GM23248 (cell line): ENCODE data around the gene CORO2A. TPM values are rescaled to one million over a fixed set of nuclear protein-coding genes. Genes with fewer than 3 reads are reported as not detected.
"Not testable (repeated sequence)": the region's sequence is repeated elsewhere in the genome, so short reads cannot be mapped to it uniquely, and the experiment has no call there.

ENCODE experiments used
- DNase-seq: peaks from one replicate; pipeline ENCODE4 v3.0.0-alpha.2; 2015
- H2AFZ ChIP-seq: fragments of 200-600 bp; sonication (generic); 2 replicates; pipeline ENCODE4 v1.6.1; 2016; ENCODE audit warnings: antibody characterized with exemption
- H3F3A ChIP-seq: fragments of 200-600 bp; sonication (generic); 2 replicates; pipeline ENCODE4 v1.6.1; 2016; ENCODE audit warnings: mild to moderate bottlenecking, antibody characterized with exemption, mixed run types; ENCODE audit not compliant: insufficient read depth
- H3K27ac ChIP-seq: fragments of 200-600 bp; sonication (generic); 2 replicates; pipeline ENCODE4 v1.5.1; 2016; ENCODE audit warnings: mild to moderate bottlenecking
- H3K27me3 ChIP-seq: fragments of 200-600 bp; sonication (generic); replicated peaks from 2 replicates; pipeline ENCODE4 v1.6.1; 2016; ENCODE audit warnings: mild to moderate bottlenecking; ENCODE audit not compliant: insufficient read depth
- H3K36me3 ChIP-seq: fragments of 200-600 bp; sonication (generic); 2 replicates; pipeline ENCODE4 v1.6.1; 2016; ENCODE audit warnings: low read depth, mild to moderate bottlenecking
- H3K4me1 ChIP-seq: fragments of 200-600 bp; sonication (generic); 2 replicates; pipeline ENCODE4 v1.6.1; 2016; ENCODE audit warnings: mild to moderate bottlenecking; ENCODE audit not compliant: insufficient read depth
- H3K4me2 ChIP-seq: fragments of 200-600 bp; sonication (generic); one replicate; pipeline ENCODE4 v1.6.1; 2016; ENCODE audit warnings: mild to moderate bottlenecking; ENCODE audit not compliant: unreplicated experiment
- H3K4me3 ChIP-seq: fragments of 200-600 bp; sonication (generic); 2 replicates; pipeline ENCODE4 v1.5.1; 2016; ENCODE audit warnings: mild to moderate bottlenecking
- H3K79me2 ChIP-seq: fragments of 200-600 bp; sonication (generic); 2 replicates; pipeline ENCODE4 v1.6.1; 2016; ENCODE audit warnings: mild to moderate bottlenecking; ENCODE audit not compliant: insufficient read depth
- H3K9ac ChIP-seq: fragments of 200-600 bp; sonication (generic); 2 replicates; pipeline ENCODE4 v1.6.1; 2016; ENCODE audit warnings: mild to moderate bottlenecking
- H3K9me2 ChIP-seq: fragments of 200-600 bp; sonication (generic); 2 replicates; pipeline ENCODE4 v1.6.1; 2016; ENCODE audit warnings: mixed run types, mild to moderate bottlenecking, moderate library complexity; ENCODE audit not compliant: insufficient read depth
- H3K9me3 ChIP-seq: fragments of 200-600 bp; sonication (generic); one replicate; pipeline ENCODE4 v1.6.1; 2017; ENCODE audit warnings: low read depth
- H4K20me1 ChIP-seq: fragments of 200-600 bp; sonication (generic); 2 replicates; pipeline ENCODE4 v1.6.0; 2016; ENCODE audit not compliant: insufficient read depth
- EZH2 ChIP-seq: fragments of 200-600 bp; sonication (generic); IDR thresholded peaks from 2 replicates; pipeline ENCODE4 v1.6.1; 2018; ENCODE audit warnings: antibody characterized with exemption, mild to moderate bottlenecking; ENCODE audit not compliant: insufficient read depth, poor library complexity, severe bottlenecking
- EZH2phosphoT487 ChIP-seq: fragments of 200-600 bp; sonication (generic); IDR thresholded peaks from 2 replicates; pipeline ENCODE4 v1.6.1; 2018; ENCODE audit warnings: antibody characterized with exemption, moderate library complexity, mild to moderate bottlenecking, low read depth; ENCODE audit not compliant: insufficient read depth
- WGBS, 2 experiments: methylation state at CpG; one replicate each; pipeline ENCODE4 v1.1.6; 2015 to 2017; ENCODE audit warnings: low lambda C conversion rate in 2 of 2, low coverage in 1 of 2; ENCODE audit errors: missing lambda C conversion rate in 2 of 2; 5-methylcytosine and 5-hydroxymethylcytosine counted together
- in situ Hi-C: fragments of 300-500 bp; cut with MboI; formaldehyde crosslinking; loops from 2 replicates; pipeline ENCODE4 v1.15.0; 2020
- polyA plus RNA-seq: library from polyadenylated mRNA; unstranded; fragments of >200 nt; fragmentation: Nextera tagmentation; extraction: Ambion mirVana; gene quantifications from 2 replicates; pipeline ENCODE4 v1.2.1, GENCODE V29; 2016
- total RNA-seq: library from RNA; depleted of rRNA; stranded (reverse); fragments of >200 nt; shearing (Covaris generic); gene quantifications from 2 replicates; pipeline ENCODE4 v1.2.3, GENCODE V29; 2014

The CORO2A gene
- total and polyA plus RNA-seq, 2 experiments from 2014 or later: 0.86 to 1.3 TPM

DNA sequence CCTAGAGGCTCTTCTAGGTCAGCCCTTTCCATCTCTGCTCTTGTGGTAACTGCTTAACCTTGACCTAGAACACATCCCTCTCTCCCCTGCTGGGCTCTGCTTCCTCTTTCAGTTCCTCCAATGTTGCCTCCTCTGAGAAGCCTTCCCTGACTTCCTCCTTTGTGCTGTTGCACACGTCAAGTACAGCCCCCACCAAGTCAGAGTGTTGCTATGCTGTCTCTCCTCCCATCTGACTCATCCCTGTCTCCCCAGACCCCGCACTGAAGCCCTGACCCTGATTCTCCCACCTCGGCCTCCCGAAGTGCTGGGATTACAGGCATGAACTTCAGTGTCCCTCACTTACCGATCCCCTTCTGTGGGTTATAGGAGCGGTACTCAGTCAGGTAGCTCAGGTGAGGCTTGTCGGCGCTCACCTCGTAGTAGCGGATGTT, 63.0 kb downstream of the CORO2A start:
- H4K20me1 ChIP-seq: no peaks in the 10 kb centered on the region
- no peak for DNase-seq
- H3K4me3 ChIP-seq: no peak overlapping the region
- H3K9me3 ChIP-seq: no peaks in the 10 kb centered on the region
- no peak overlapping the region for H3K9ac ChIP-seq
- no peak overlapping the region for H3K4me2 ChIP-seq
- in situ Hi-C loops: no loop called here
- H3F3A ChIP-seq: no peaks in the 10 kb centered on the region
- no peaks in the 10 kb centered on the region for H3K4me1 ChIP-seq
- H3K27me3 ChIP-seq: no peaks in the 10 kb centered on the region
- no peaks in the 10 kb centered on the region for H3K36me3 ChIP-seq
- no peak overlapping the region for H2AFZ ChIP-seq
- 87 to 89% methylated on average over 10 of the region's 10 CpGs for WGBS, 2 experiments
- no peaks in the 10 kb centered on the region for H3K9me2 ChIP-seq
- no peak overlapping the region for H3K27ac ChIP-seq
- no peaks in the 10 kb centered on the region for H3K79me2 ChIP-seq
- TF ChIP-seq EZH2 (no peak), EZH2phosphoT487 (no peak)

DNA sequence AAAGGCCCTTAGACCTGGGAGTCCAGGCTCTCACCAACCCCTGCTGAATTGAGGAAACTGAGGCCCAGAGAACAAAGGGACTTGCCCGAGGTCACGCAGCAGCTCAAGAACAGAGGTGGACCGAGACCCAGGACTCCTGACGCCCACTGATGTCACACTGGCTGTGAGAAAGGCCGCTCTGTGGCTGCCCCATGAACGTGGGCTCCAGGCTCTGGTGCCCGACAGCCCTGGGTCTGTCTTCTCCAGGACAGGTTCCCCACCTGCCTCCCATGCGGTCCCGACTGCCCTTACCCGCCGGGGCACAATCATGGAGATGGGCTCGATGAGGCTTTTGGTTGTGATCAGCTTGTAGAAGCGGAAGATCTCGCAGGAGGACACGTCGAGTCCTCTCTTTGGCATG, 64.1 kb downstream of the CORO2A start:
- WGBS, 2 experiments: 83 to 85% methylated on average over 16 of the region's 16 CpGs
- Histone ChIP-seq H2AFZ (no peak overlapping the region), H3K4me1 (no peaks in the 10 kb centered on the region), H3K4me2 (no peak overlapping the region), H3K9ac (no peak overlapping the region), H3K27me3 (no peaks in the 10 kb centered on the region), H3K36me3 (no peaks in the 10 kb centered on the region), H3K9me2 (no peaks in the 10 kb centered on the region), H3K9me3 (no peaks in the 10 kb centered on the region), H3K4me3 (no peak overlapping the region), H3K79me2 (no peaks in the 10 kb centered on the region), H4K20me1 (no peaks in the 10 kb centered on the region), H3F3A (no peaks in the 10 kb centered on the region), H3K27ac (no peak overlapping the region)
- in situ Hi-C loops: no loop called here
- TF ChIP-seq EZH2phosphoT487: no peak
- TF ChIP-seq EZH2: no peak
- DNase-seq: no peak

GRCh38 chr9:98127226-98127625, 65.2 kb downstream of the CORO2A start:
- 85 to 90% methylated on average over 8 of the region's 8 CpGs for WGBS, 2 experiments
- no peak overlapping the region for H3K4me2 ChIP-seq
- no peak for DNase-seq
- H3K9ac ChIP-seq: no peak overlapping the region
- no peak overlapping the region for H2AFZ ChIP-seq
- no peak overlapping the region for H3K27ac ChIP-seq
- H3K9me3 ChIP-seq: no peaks in the 10 kb centered on the region
- H3F3A ChIP-seq: no peaks in the 10 kb centered on the region
- H3K4me1 ChIP-seq: no peaks in the 10 kb centered on the region
- H3K36me3 ChIP-seq: no peaks in the 10 kb centered on the region
- no peaks in the 10 kb centered on the region for H3K79me2 ChIP-seq
- H3K9me2 ChIP-seq: no peaks in the 10 kb centered on the region
- in situ Hi-C loops: no loop called here
- no peaks in the 10 kb centered on the region for H4K20me1 ChIP-seq
- H3K4me3 ChIP-seq: no peak overlapping the region
- H3K27me3 ChIP-seq: no peaks in the 10 kb centered on the region
- TF ChIP-seq EZH2 (no peak), EZH2phosphoT487 (no peak)

DNA sequence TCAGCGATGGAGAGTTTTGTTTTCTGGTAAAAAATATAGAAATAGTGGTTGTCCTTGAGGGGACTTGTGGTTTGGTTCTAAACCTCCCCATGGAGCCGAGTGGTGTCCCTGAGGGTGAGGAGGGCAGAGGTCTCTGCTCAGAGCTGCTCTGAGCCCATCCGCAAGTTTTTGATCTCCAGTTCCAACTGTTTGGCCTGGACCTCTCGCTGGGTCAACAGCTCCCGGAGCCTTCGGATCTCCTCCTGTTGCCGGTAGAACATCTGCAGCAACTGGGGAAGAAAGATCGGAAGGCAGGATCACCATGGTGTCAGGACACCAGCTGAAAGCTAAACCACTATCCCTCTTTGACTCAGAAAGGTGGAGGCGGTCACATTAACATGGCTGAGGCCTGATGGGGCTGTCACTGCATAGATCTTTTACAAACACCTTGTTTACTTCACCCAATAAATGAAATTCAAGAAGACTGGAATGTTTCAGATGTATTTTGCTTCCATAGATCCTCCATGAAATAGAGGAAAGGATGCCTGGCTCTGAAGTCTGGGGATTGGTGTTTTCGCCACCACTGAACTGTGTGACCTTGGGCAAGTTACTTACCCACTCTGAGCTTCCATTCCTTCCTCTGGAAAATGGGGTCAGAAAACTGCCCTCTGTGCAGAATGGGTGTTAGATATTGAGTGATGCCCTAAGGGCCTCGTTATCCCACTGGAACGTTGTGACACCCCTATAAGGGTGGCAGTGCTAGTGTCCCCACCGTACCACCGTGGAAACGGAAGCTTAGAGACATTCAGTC, 67.6 kb downstream of the CORO2A start:
- H3K4me1 ChIP-seq: no peaks in the 10 kb centered on the region
- no peaks in the 10 kb centered on the region for H3K27me3 ChIP-seq
- H3K9me3 ChIP-seq: no peaks in the 10 kb centered on the region
- no peak overlapping the region for H2AFZ ChIP-seq
- H3K9ac ChIP-seq: no peak overlapping the region
- no peak overlapping the region for H3K27ac ChIP-seq
- DNase-seq: no peak
- no peaks in the 10 kb centered on the region for H4K20me1 ChIP-seq
- in situ Hi-C loops: no loop called here
- H3K4me2 ChIP-seq: no peak overlapping the region
- H3K9me2 ChIP-seq: no peaks in the 10 kb centered on the region
- H3K36me3 ChIP-seq: no peaks in the 10 kb centered on the region
- H3K79me2 ChIP-seq: no peaks in the 10 kb centered on the region
- WGBS, 2 experiments: 84 to 88% methylated on average over 15 of the region's 15 CpGs
- TF ChIP-seq EZH2phosphoT487: no peak
- no peak for TF ChIP-seq EZH2
- no peak overlapping the region for H3K4me3 ChIP-seq
- no peaks in the 10 kb centered on the region for H3F3A ChIP-seq

GRCh38 chr9:98124091-98124490, 68.3 kb downstream of the CORO2A start:
- DNase-seq, H3F3A ChIP-seq, H3K9me3 ChIP-seq, H3K36me3 ChIP-seq, H3K27me3 ChIP-seq, in situ Hi-C loops, H3K4me3 ChIP-seq, H3K9ac ChIP-seq, H4K20me1 ChIP-seq, H3K4me2 ChIP-seq, H2AFZ ChIP-seq, H3K4me1 ChIP-seq, H3K27ac ChIP-seq, H3K79me2 ChIP-seq, H3K9me2 ChIP-seq: not testable (repeated sequence)
- WGBS, 2 experiments: 90 to 92% methylated on average over 13 of the region's 13 CpGs
